ENCODE measurements around the gene SPTSSA. TPM values are rescaled to one million over a fixed set of nuclear protein-coding genes. Genes with fewer than 3 reads are reported as not detected.

The SPTSSA gene
- total RNA-seq, 1 donor from 2014 or later = 10.4 TPM

- Mint-ChIP-seq H3K27me3 (ENCODE audit: low read depth) (no peaks in the 10 kb centered on the region), H3K27ac (no peak overlapping the region), H3K4me3 (no peak overlapping the region), H3K9me3 (no peaks in the 10 kb centered on the region), H3K36me3 (peaks cover 9% of the 10 kb centered on the region), H3K4me1 (no peaks in the 10 kb centered on the region)
- TF ChIP-seq, protein P1, sequence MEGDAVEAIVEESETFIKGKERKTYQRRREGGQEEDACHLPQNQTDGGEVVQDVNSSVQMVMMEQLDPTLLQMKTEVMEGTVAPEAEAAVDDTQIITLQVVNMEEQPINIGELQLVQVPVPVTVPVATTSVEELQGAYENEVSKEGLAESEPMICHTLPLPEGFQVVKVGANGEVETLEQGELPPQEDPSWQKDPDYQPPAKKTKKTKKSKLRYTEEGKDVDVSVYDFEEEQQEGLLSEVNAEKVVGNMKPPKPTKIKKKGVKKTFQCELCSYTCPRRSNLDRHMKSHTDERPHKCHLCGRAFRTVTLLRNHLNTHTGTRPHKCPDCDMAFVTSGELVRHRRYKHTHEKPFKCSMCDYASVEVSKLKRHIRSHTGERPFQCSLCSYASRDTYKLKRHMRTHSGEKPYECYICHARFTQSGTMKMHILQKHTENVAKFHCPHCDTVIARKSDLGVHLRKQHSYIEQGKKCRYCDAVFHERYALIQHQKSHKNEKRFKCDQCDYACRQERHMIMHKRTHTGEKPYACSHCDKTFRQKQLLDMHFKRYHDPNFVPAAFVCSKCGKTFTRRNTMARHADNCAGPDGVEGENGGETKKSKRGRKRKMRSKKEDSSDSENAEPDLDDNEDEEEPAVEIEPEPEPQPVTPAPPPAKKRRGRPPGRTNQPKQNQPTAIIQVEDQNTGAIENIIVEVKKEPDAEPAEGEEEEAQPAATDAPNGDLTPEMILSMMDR (IDR thresholded peaks at IDR 0.05; ENCODE audit: unreplicated experiment) = no peak
- DNase-seq (ENCODE audit: low spot score in 2 of 2, unreplicated experiment in 2 of 2) = no peak
These were observed 12.1 kb downstream of the SPTSSA start for GRCh38 chr14:34449819-34450541.

DNA sequence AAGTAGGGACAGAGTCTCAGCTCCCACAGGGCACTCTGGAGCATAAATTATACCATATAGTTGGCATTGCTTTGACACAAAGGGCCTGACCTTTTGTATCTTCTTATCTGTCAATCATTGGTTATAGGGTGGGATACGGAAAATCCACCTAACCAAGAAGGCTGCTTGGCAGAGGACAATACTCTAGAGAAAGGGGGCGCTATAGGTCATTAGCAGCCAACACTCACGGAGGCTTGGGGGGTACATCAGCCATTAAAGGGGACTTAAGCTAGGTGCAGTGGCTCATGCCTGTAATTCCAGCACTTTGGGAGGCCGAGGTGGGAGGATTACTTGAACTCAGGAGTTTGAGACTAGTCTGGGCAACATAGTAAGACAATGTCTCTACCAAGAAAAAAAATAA lies 22.9 kb downstream of the SPTSSA start:
- H3K9me3 Mint-ChIP-seq = peaks cover 4% of the 10 kb centered on the region
- H3K4me1 Mint-ChIP-seq = peaks cover 13% of the 10 kb centered on the region
- no peak for DNase-seq (ENCODE audit: low spot score in 2 of 2, unreplicated experiment in 2 of 2)
- H3K36me3 Mint-ChIP-seq = peaks cover 13% of the 10 kb centered on the region
- H3K27me3 Mint-ChIP-seq (ENCODE audit: low read depth) = no peaks in the 10 kb centered on the region
- TF ChIP-seq, protein P1 (IDR thresholded peaks at IDR 0.05; ENCODE audit: unreplicated experiment) = no peak
- no peak overlapping the region for H3K4me3 Mint-ChIP-seq
- H3K27ac Mint-ChIP-seq = no peak overlapping the region

- H3K27me3 Mint-ChIP-seq (ENCODE audit: low read depth) = no peaks in the 10 kb centered on the region
- H3K4me3 Mint-ChIP-seq = no peak overlapping the region
- H3K4me1 Mint-ChIP-seq = peaks cover 13% of the 10 kb centered on the region
- H3K27ac Mint-ChIP-seq = no peak overlapping the region
- TF ChIP-seq, protein P1 (IDR thresholded peaks at IDR 0.05; ENCODE audit: unreplicated experiment) = no peak
- no peak for DNase-seq (ENCODE audit: low spot score in 2 of 2, unreplicated experiment in 2 of 2)
- peaks cover 4% of the 10 kb centered on the region for H3K9me3 Mint-ChIP-seq
- H3K36me3 Mint-ChIP-seq = peaks cover 10% of the 10 kb centered on the region
These were observed 23.6 kb downstream of the SPTSSA start for GRCh38 chr14:34438438-34438837.

DNA sequence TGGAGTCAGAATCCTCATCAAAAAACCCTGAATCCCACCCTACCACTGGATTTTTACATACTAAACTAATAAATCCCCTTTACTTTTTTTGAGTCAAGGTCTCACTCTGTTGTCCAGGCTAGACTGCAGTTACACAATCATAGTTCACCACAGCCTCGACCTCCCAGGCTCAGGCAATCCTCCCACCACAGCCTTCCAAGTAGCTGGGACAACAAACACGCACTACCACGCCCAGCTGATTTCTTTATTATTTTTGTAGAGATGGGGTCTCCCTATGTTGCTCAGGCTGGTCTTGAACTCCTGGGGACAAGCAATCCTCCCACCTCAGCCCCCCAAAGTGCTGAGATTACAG lies 24.3 kb downstream of the SPTSSA start:
- no peaks in the 10 kb centered on the region for H3K27me3 Mint-ChIP-seq (ENCODE audit: low read depth)
- TF ChIP-seq, protein P1 (IDR thresholded peaks at IDR 0.05; ENCODE audit: unreplicated experiment) = no peak
- peaks cover 12% of the 10 kb centered on the region for H3K36me3 Mint-ChIP-seq
- H3K27ac Mint-ChIP-seq = no peak overlapping the region
- no peak overlapping the region for H3K4me3 Mint-ChIP-seq
- no peak for DNase-seq (ENCODE audit: low spot score in 2 of 2, unreplicated experiment in 2 of 2)
- peaks cover 13% of the 10 kb centered on the region for H3K4me1 Mint-ChIP-seq
- H3K9me3 Mint-ChIP-seq = peaks cover 2% of the 10 kb centered on the region

DNA sequence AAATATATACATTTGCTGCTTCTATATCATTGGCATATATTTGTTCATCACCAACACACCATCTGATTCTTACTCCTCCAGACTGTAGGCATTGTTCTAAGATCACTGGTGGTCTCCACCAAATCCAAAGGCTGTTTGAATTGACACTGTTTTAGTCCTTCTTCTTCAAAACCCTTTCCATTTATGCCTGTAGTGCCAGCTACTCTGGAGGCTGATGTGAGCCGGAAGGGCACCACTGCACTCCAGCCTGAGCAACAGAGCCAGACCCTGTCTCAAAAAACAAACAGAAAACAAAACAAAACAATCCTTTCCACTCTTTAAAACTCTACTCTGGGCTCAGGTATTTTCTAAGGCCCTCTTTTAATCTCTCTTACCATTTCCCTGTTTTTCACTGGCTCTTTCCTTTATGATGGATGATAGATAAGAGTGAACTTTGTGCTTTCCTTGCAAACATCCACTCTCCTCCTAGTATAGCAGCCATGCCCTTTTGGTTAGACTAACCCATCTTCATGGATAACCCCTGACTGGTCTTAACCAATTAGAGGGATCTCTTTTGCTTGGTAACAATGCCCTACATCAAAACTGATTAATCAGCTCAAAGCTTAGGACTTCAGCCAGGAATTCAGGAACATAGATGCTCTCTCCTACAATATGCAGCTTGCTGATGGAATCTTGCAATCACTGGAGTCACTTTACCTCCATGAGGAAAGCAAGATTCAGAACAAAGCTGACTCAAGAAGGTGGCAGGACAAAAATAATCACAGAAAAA lies 24.9 kb downstream of the SPTSSA start:
- no peaks in the 10 kb centered on the region for H3K27me3 Mint-ChIP-seq (ENCODE audit: low read depth)
- peak overlapping the region; percentile 36 for H3K27ac Mint-ChIP-seq
- TF ChIP-seq, protein P1 (IDR thresholded peaks at IDR 0.05; ENCODE audit: unreplicated experiment) = no peak
- DNase-seq (ENCODE audit: low spot score in 2 of 2, unreplicated experiment in 2 of 2) = no peak
- peaks cover 10% of the 10 kb centered on the region for H3K36me3 Mint-ChIP-seq
- H3K9me3 Mint-ChIP-seq = peaks cover under 1% of the 10 kb centered on the region
- H3K4me3 Mint-ChIP-seq = no peak overlapping the region
- peaks cover 13% of the 10 kb centered on the region for H3K4me1 Mint-ChIP-seq
